Stimulated activated CD8-positive, alpha-beta memory T cell treated with anti-CD3 and anti-CD28 coated beads, Interleukin-7, amount 100 ng/mL, for 48 hours (primary cell): Measurements from ENCODE around the gene MRPL3.
"Not testable (repeated sequence)": the region's sequence is repeated elsewhere in the genome, so short reads cannot be mapped to it uniquely, and the experiment has no call there.

Source experiments
- DNase-seq, 2 donors: peaks; one replicate each; pipeline ENCODE4 v3.0.0-alpha.2; 2020; ENCODE audit warnings: low read depth in 1 of 2; ENCODE audit errors: extremely low read depth in 1 of 2

The MRPL3 gene

DNA sequence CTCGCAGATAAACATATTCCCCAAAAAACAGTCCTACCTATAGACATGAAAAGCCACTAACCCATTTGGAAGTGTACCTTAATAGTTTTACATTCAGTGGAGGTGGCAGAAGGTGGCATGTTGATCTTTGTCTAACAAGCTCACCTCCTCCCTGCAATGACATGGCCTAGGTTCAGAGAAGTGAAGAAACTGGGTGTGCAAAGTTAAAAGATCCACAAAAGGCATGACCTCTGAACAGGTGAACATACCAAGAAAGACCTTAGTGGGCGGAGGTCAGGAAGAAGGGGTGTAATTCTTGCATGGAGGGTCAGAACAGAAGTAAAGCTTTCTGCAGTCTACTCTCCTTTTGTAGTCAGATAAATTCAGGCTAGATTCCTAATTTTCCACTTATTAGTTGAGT, 822 bp downstream of the MRPL3 start:
- DNase-seq = no peak

DNA sequence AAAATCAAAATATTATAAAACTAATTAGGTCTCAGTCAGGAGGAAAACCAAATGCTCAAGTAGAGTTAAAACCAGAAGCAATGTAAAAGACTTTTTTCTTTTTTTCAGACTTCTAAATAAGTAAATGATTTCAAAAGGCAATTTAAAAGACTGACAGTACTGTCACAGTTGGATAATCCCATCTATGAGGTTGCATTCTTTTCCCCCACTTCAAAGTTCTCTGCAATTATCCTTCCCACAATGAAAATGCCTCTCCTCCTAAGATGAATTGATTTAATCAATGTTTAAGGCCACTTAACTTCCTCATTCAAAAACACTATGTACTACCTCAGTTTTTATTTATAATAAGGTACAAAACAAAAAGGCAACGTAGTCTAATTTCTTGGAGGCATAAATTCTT, 8.1 kb downstream of the MRPL3 start:
- DNase-seq = no peak

- DNase-seq = no peak
Observed at GRCh38 chr3:131491775-131492174, 11.0 kb downstream of the MRPL3 start.

DNA sequence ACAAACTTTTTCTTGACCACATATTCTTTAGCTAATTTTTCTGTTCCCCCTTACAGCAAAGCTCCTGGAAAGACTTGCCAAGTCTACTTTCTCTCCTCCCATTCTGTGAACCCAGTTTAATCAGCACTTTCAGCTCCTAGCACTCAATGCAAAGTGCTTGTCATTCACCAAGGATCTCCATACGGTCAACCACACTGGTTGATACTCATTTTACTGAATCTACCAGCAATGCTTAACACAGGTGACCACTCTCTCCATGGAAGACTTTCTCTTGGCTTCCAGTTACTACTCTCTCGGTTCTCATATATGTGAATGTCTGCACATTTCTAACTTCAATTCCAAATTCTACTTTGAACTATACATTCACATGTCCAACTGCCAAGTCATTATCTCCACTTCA, 11.7 kb downstream of the MRPL3 start:
- DNase-seq = no peak

GRCh38 chr3:131486545-131486944, 16.2 kb downstream of the MRPL3 start:
- DNase-seq = not testable (repeated sequence)

DNA sequence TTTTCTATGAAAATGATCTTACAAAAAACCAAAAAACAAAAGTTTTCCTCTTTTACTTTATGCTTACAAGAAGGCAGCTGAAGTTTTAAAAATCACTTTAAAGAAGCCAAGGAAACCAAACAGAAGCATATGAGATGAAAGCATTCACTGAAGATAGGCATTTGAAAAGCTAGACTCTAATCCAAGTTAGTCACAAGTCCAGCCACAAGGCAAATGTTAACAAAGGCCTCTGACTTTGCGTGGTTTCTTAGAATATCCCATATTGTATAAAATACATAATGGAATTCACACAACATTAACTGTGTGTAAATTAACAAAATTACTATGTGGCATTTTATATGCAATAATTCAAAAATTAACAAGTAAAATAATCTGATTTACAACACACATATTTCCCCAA, 17.7 kb downstream of the MRPL3 start:
- DNase-seq = no peak

DNA sequence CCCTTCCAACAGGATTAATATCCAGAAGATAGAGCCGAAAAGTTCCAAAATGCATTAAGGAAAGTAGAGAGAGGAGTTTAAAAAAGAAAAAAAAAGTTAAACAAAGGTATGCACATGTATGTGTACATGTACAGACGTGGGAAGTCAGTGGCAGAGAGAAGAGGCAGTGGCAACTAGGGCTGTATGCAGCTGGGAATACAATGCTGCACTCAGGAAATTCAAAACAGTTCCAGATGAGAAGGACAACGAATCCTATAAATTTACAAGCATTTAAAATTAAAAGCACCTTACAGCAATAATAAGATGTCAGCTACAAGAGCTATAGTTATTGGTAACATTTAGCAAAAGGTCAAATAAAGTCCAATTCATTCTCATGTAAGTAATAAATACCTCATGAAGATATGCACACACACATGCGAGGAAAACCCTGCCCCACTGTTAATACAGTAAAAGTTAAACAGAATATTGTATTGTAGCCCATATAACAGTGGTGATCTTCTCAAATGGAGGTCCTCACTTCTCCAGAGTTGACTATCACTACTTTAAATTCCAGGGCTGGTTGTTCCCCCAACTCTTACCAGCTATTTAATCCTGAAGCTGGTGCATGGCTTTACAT, 18.2 kb downstream of the MRPL3 start:
- no peak for DNase-seq

DNA sequence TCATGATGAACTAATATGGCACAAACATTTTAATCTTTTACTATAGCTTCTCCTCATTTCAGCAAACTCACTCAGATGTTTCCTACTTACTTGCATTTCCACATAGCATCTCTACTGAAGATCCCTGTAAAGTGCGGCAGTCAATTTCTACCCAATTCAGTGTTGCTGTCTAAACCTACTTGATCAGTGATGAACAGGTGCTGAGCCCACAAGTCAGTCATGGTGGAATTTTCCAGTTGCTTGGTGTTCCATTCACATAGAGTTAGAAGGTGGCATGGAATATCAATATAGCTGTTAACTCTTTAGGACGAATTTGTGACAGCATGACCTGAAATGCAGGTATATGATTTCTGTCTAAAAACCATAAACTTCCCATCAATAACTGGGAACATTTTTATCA, 22.7 kb downstream of the MRPL3 start:
- DNase-seq = no peak

DNA sequence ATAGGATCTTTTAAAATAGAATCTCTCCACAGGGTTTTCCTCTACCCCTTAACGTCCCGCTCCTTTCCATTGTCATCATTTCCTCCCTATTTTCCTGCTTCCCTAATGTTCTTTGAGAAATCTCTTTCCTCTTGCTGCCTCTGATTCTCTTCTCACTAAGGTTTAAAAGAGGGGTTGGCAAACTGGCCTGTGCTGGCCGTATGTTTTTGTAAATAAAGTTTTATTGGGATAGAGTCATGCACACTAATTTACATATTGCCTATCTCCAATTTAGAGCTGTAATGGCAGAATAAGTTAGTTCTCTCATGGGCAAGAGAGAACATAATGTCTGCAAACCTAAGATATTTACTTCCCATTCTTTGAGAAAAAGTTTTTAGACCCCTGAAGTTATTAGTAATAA, 25.0 kb downstream of the MRPL3 start:
- no peak for DNase-seq

DNA sequence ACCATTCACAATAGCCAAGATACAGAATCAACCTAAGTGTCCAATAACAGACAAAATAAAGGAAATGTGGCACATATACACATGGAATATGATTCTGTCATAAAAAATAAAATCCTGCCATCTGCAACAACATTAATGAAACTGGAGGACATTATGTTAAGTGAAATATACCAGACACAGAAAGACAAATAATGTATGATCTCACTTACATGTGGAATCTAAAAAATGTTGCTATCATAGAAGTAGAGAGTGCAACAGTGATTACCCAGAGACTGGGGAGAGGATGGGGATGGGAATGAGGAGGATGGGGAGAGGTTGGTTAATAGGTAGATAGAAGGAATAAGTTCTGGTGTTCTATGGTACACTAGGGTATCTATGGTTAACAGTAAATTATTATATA, 28.7 kb downstream of the MRPL3 start:
- DNase-seq = no peak

- DNase-seq = no peak
Observed at GRCh38 chr3:131470377-131470776, 32.4 kb downstream of the MRPL3 start.

- no peak for DNase-seq
Observed at GRCh38 chr3:131458653-131459052, 44.1 kb downstream of the MRPL3 start.

- no peak for DNase-seq
Observed at GRCh38 chr3:131457220-131457619, 45.6 kb downstream of the MRPL3 start.

GRCh38 chr3:131454501-131454900, 48.3 kb downstream of the MRPL3 start:
- DNase-seq = no peak

GRCh38 chr3:131453533-131453932, 49.2 kb downstream of the MRPL3 start:
- no peak for DNase-seq

DNA sequence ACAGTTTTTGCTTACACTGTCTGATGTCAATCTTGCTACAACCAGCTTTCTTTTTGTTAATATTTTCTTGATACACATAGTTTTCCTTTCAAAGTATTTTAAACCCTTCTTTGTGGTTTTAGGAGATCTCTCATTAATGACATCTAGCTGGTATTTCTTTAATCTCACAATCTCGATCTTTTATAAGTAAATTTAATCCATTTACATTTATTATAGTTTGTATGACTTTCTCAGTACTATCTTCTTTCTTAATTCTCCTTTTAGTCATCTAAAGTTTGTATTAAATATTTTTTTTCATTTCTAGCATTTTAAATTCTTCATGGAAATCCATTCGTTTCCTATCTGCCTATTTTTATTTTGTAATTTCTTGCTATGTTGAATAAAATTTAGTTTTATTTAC, 55.4 kb downstream of the MRPL3 start:
- no peak for DNase-seq

GRCh38 chr3:131444180-131444579, 58.6 kb downstream of the MRPL3 start:
- no peak for DNase-seq

- DNase-seq = no peak
Observed at GRCh38 chr3:131439084-131439483, 63.7 kb downstream of the MRPL3 start.

GRCh38 chr3:131435000-131435399, 67.8 kb downstream of the MRPL3 start:
- DNase-seq = no peak

GRCh38 chr3:131432441-131432840, 70.3 kb downstream of the MRPL3 start:
- no peak for DNase-seq

DNA sequence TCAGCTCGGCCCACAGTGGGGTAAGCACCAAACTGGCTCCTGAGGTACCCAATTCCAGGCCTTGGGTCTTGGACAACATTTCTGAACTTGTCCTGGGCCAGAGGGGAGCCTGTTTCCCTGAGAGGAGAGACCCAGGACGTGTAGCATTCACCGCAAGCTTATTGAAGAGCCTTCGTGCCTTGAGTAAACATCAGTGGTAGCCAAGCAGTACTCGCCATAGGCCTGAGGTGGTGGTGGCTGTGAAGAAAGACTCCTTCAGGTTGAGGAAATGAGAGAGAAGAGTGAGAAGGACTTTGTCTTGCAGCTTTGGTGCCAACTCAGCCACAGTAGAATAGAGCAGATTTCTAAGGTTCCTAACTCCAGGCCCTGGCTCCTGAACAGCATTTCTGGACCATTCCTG, 71.0 kb downstream of the MRPL3 start:
- no peak for DNase-seq

GRCh38 chr3:131427226-131427625, 75.5 kb downstream of the MRPL3 start:
- no peak for DNase-seq

DNA sequence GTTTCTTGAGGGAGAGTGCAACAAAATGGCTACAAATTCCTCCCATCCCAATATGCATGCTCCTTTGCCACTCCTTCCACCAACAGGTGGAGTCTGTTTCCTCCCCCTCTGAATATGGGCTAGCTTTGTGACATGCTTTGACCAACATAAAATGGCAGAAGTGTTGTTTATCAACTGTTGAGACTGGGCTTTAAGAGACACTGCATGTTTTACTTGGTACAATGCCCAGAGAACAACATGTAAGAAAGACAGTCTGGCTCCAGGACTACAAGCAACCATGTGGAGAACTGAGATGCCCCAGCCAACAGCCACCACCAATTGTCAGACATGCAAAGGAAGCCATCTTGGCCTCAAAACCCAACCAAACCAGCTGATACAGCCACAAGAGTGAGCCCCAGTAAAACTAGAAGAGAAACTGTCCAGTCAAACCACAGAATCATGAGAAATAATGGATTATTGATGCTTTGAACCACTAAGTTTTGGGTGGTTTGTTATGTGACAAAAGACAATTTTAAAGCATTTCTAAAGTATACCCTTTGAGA, 80.7 kb downstream of the MRPL3 start:
- no peak for DNase-seq
